Tibial nerve (tissue), 4 donors: ENCODE results near the gene FNTB.

ENCODE experiments used
- EP300 ChIP-seq, 2 donors: sonication (generic); formaldehyde crosslinking; IDR thresholded peaks; one replicate each; pipeline ENCODE4 v1.6.1; 2017; ENCODE audit warnings: antibody characterized with exemption in 2 of 2, mild to moderate bottlenecking in 1 of 2
- POLR2A ChIP-seq, 2 donors: fragments of 450-650 bp; IDR thresholded peaks; one replicate each; pipeline ENCODE4 v1.6.1; 2017; ENCODE audit warnings: antibody characterized with exemption in 2 of 2, mild to moderate bottlenecking in 2 of 2, moderate library complexity in 2 of 2
- TF ChIP-seq, protein P1 (sequence below), 5 experiments: fragments of 200-600 bp in 3 of 5; fragments of 450-650 bp in 2 of 5; sonication (generic) in 3 of 5; IDR thresholded peaks; one replicate each; pipeline ENCODE4 v1.5.1; 2016 to 2019; ENCODE audit warnings: antibody characterized with exemption in 5 of 5, mild to moderate bottlenecking in 3 of 5, moderate library complexity in 2 of 5

DNA sequence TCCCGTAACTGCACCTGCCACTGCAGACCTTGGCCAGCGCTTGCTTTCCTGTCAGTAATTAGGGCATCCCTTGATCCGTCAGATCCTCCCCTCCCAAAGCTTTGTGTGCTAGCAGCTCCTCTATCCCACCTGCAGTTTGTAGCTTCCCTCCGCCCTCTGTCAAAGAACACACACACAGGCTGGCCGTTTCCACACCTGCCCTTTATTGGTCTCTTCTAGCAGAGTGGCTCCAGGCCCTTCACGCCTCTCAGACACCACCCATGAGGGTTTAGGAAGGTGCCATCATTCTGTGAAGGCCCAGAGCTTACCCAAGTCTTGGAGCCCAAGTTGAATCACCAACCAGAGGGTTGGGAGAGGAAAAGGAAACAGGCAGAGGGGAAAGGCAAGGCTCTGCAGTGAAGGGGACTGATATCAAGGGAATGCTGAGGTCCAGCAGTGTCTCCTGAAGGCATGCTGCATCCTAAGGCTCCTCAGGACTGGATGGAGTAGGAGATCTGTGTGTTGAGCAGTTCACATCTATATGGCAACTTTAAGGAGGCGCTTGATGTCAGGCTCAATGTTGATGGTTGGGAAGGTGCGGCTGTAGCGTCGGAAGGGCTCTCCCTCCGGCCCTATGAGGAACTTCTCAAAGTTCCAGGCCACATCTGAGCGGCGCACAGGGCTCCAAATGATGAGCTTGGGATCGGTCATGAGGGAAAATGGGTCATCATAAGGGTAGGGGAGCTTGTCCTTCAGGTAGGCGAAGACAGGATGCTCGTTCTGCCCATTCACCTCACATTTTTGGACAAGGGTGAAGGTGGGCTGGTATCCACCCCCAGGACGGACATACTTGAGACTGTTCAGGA lies 47.5 kb upstream of the FNTB start:
- TF ChIP-seq EP300 (IDR thresholded peaks at IDR 0.05) (no peak), POLR2A (IDR thresholded peaks at IDR 0.05) (no peak)
- TF ChIP-seq, protein P1, sequence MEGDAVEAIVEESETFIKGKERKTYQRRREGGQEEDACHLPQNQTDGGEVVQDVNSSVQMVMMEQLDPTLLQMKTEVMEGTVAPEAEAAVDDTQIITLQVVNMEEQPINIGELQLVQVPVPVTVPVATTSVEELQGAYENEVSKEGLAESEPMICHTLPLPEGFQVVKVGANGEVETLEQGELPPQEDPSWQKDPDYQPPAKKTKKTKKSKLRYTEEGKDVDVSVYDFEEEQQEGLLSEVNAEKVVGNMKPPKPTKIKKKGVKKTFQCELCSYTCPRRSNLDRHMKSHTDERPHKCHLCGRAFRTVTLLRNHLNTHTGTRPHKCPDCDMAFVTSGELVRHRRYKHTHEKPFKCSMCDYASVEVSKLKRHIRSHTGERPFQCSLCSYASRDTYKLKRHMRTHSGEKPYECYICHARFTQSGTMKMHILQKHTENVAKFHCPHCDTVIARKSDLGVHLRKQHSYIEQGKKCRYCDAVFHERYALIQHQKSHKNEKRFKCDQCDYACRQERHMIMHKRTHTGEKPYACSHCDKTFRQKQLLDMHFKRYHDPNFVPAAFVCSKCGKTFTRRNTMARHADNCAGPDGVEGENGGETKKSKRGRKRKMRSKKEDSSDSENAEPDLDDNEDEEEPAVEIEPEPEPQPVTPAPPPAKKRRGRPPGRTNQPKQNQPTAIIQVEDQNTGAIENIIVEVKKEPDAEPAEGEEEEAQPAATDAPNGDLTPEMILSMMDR (IDR thresholded peaks at IDR 0.05) = no peak
